ENCODE results near the gene EFCAB5. TPM values are rescaled to one million over a fixed set of nuclear protein-coding genes. Genes with fewer than 3 reads are reported as not detected.

Gene EFCAB5
- total and polyA plus RNA-seq, 2 of the 8 experiments (the other 6 are each of a cell fraction or from before 2014, with no cell fraction given) = 0.05 to 0.34 TPM

GRCh38 chr17:29948448-29949215 is 7.2 kb downstream of the EFCAB5 start:
- Histone ChIP-seq H3K18ac (ENCODE audit: extremely low read depth, low read length) (no peak overlapping the region), H3K27me3 (replicated peaks in 1 of 4; ENCODE audit: control insufficient read depth in 3 of 4, extremely low read depth in 1 of 4, insufficient read depth in 3 of 4, low read length in 3 of 4) (no peaks in the 10 kb centered on the region), H3K27ac (ENCODE audit: low read depth, low read length) (no peak overlapping the region), H3K4me1 (replicated peaks in 1 of 4; ENCODE audit: control insufficient read depth in 3 of 4, insufficient read depth in 4 of 4, low read length in 3 of 4) (no peaks in the 10 kb centered on the region), H3K79me2 (ENCODE audit: control insufficient read depth in 1 of 2, insufficient read depth in 2 of 2, low read length in 2 of 2) (no peaks in the 10 kb centered on the region), H3K14ac (ENCODE audit: insufficient read length) (no peak overlapping the region), H3K4me2 (ENCODE audit: insufficient read depth in 1 of 2, low read depth in 2 of 2, low read length in 2 of 2) (no peak overlapping the region), H2BK20ac (ENCODE audit: low read length) (no peak overlapping the region), H4K20me1 (replicated peaks in 1 of 2; ENCODE audit: control insufficient read depth in 1 of 2, insufficient read depth in 2 of 2, low read length in 2 of 2) (no peaks in the 10 kb centered on the region), H4K5ac (ENCODE audit: insufficient read length, low read depth, low read length) (no peak overlapping the region), H2BK5ac (ENCODE audit: low read depth, low read length) (no peak overlapping the region), H3K4ac (replicated peaks; ENCODE audit: insufficient read length, low read depth, low read length) (no peak overlapping the region), H3K36me3 (ENCODE audit: control insufficient read depth in 2 of 4, insufficient read depth in 4 of 4, low read length in 3 of 4) (no peaks in the 10 kb centered on the region), H3K23me2 (ENCODE audit: low read depth, low read length) (no peaks in the 10 kb centered on the region), H2BK120ac (replicated peaks; ENCODE audit: low read depth, low read length) (no peak overlapping the region), H3K9me3 (ENCODE audit: insufficient read depth in 2 of 2, low read depth in 1 of 2, low read length in 1 of 2) (peaks cover 0 to 4% of the 10 kb centered on the region in 2 experiments; a peak in 1 of 4 replicates), H4K8ac (ENCODE audit: extremely low read depth, insufficient read depth, low read length) (no peak overlapping the region), H2AK5ac (ENCODE audit: low read depth, low read length) (no peak overlapping the region), H2BK12ac (ENCODE audit: low read depth, low read length) (no peak overlapping the region), H3K79me1 (ENCODE audit: low read depth, low read length) (no peaks in the 10 kb centered on the region), H3K23ac (ENCODE audit: insufficient read length) (no peak overlapping the region), H2BK15ac (ENCODE audit: low read length) (no peak overlapping the region), H4K91ac (replicated peaks; ENCODE audit: insufficient read length, low read length) (no peak overlapping the region), H3K9ac (replicated peaks in 1 of 4; ENCODE audit: extremely low read depth in 1 of 4, low read depth in 3 of 4, low read length in 3 of 4) (no peak overlapping the region), H3K4me3 (ENCODE audit: extremely low read depth in 1 of 4, insufficient read depth in 2 of 4, low read depth in 3 of 4, low read length in 4 of 4) (no peak overlapping the region), H3K56ac (replicated peaks; ENCODE audit: insufficient read length, low read depth, low read length) (no peak overlapping the region), H2AFZ (ENCODE audit: low read length) (no peak overlapping the region)
- no peak for DNase-seq (ENCODE audit: low read depth in 1 of 2, low spot score in 2 of 2)
- 91% methylated on average over 3 of the region's 3 CpGs; no CpG with 5 or more reads in 1 of the 2 experiments for WGBS, 2 experiments (ENCODE audit: extremely low coverage in 1 of 2, insufficient coverage in 1 of 2, insufficient read length in 1 of 2, insufficient replicate concordance in 2 of 2, low coverage in 1 of 2, low lambda C conversion rate in 2 of 2, missing lambda C conversion rate in 1 of 2)
- no peak for FAIRE-seq
- POLR2A ChIA-PET (ENCODE audit: partially characterized antibody) = no interaction called here
- CTCF ChIA-PET (ENCODE audit: partially characterized antibody) = interaction anchor here (0.6 to 1.0 kb wide), 3 partner anchors 10 to 15 kb away, joined by 3 read pairs; no protein-coding TSS in a partner anchor
- no peak for TF ChIP-seq MAX (IDR thresholded peaks at IDR 0.05)
- no peak for TF ChIP-seq EZH2 (IDR thresholded peaks at IDR 0.05; ENCODE audit: low read depth, low read length, severe bottlenecking)
- no peak for TF ChIP-seq SIX5 (IDR thresholded peaks at IDR 0.05; ENCODE audit: low read depth, low read length)
- no peak for TF ChIP-seq ASH2L (IDR thresholded peaks at IDR 0.05; ENCODE audit: low read length)
- TF ChIP-seq CEBPB (IDR thresholded peaks at IDR 0.05; ENCODE audit: low read depth, low read length) = no peak
- no peak for TF ChIP-seq TCF12 (IDR thresholded peaks at IDR 0.05; ENCODE audit: low read depth, low read length)
- no peak for TF ChIP-seq BACH1 (IDR thresholded peaks at IDR 0.05; ENCODE audit: low read length)
- no peak for TF ChIP-seq KDM1A (IDR thresholded peaks at IDR 0.05; ENCODE audit: borderline replicate concordance, low read length)
- no peak for TF ChIP-seq CTBP2 (IDR thresholded peaks at IDR 0.05; ENCODE audit: borderline replicate concordance, insufficient read depth, insufficient read length, low read length)
- TF ChIP-seq EP300 (IDR thresholded peaks at IDR 0.05; ENCODE audit: borderline replicate concordance in 1 of 2, low read depth in 2 of 2, low read length in 2 of 2) = no peak
- TF ChIP-seq SP1 (IDR thresholded peaks at IDR 0.05; ENCODE audit: low read depth, low read length) = no peak
- TF ChIP-seq YY1 (IDR thresholded peaks at IDR 0.05; ENCODE audit: low read depth, low read length) = no peak
- no peak for TF ChIP-seq JUND (IDR thresholded peaks at IDR 0.05; ENCODE audit: low read length)
- no peak for TF ChIP-seq HDAC6 (IDR thresholded peaks at IDR 0.05; ENCODE audit: low read depth, low read length)
